Tibial nerve (tissue), 4 donors: ENCODE data around the gene PHLDB3.

ENCODE experiments used
- CTCF ChIP-seq, 5 experiments: fragments of 200-600 bp in 3 of 5; fragments of 450-650 bp in 2 of 5; sonication (generic) in 3 of 5; IDR thresholded peaks; one replicate each; pipeline ENCODE4 v1.5.1; 2016 to 2019; ENCODE audit warnings: antibody characterized with exemption in 5 of 5, mild to moderate bottlenecking in 3 of 5, moderate library complexity in 2 of 5
- EP300 ChIP-seq, 2 donors: sonication (generic); formaldehyde crosslinking; IDR thresholded peaks; one replicate each; pipeline ENCODE4 v1.6.1; 2017; ENCODE audit warnings: antibody characterized with exemption in 2 of 2, mild to moderate bottlenecking in 1 of 2
- POLR2A ChIP-seq, 2 donors: fragments of 450-650 bp; IDR thresholded peaks; one replicate each; pipeline ENCODE4 v1.6.1; 2017; ENCODE audit warnings: antibody characterized with exemption in 2 of 2, mild to moderate bottlenecking in 2 of 2, moderate library complexity in 2 of 2

- TF ChIP-seq POLR2A (IDR thresholded peaks at IDR 0.05) (no peak), EP300 (IDR thresholded peaks at IDR 0.05) (no peak), CTCF (IDR thresholded peaks at IDR 0.05) (no peak)
Measured at GRCh38 chr19:43447655-43448054, 56.9 kb downstream of the PHLDB3 start.
